HG02870 (cell line): ENCODE data around the gene C1orf53.

Experiments used
- ATAC-seq: cut with Tn5 transposase; IDR thresholded peaks from one replicate; pipeline ENCODE4 v1.9.1; 2021; ENCODE audit warnings: mild to moderate bottlenecking, moderate library complexity; ENCODE audit not compliant: unreplicated experiment

Gene C1orf53

DNA sequence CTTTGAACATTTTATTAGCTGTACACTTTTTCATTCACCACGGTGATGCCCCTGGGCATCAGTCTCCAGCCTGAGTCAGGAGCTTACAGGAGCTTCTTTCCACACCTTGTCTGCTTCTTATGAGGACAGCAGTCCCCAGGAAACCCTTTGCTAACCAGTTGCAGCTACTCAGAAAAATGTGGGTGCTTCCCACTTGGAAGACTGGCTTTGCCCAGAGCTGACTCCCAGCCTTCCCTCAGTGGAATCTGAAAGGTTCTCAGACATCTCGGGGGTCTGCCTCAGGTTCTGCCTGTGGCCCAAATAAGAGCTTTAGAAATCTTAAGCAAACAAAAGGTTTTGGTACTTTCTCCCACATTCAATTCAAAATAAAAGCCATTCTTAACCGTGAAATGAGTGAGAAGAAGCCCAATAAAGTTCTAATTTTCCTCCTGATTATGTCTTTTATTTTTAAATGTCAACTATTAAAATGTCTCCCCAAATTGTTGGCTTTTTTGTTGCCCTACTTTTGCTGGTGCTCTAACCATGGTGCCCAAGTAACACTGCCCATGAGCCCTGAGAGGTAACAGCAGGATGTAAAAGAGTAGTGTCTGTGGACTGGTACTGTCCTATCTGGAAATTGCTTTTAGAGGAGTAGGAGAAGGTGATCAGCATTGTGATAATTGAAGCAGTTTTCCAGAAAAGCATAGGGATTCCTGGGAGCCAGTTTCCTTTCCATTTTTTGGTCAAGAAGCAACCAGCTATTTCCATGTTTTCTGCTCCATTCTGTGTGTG is 5.6 kb downstream of the C1orf53 start:
- no peak for ATAC-seq

- ATAC-seq: no peak
These were observed 6.3 kb downstream of the C1orf53 start for GRCh38 chr1:197908716-197909220.

DNA sequence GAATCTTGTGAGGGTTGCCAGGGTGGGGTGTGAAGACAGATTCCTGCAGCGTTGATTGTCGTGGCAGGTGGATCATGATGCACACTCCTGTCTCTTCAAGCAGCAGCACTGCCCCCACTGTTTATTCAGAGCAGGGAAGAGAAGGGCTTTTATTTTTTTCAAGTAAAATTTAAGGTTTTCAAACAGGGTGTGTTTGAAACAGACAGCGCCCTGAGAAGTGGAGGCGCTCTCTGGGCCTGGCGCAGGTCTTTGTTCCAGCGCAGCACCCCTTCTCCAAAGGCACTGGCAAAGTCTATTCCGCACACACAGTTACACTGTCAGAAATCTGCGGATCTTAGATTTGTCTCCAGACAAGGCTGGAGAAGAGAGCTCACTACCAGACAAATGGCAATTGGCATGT is 7.0 kb downstream of the C1orf53 start:
- ATAC-seq: no peak

GRCh38 chr1:197910120-197910991 is 7.9 kb downstream of the C1orf53 start:
- ATAC-seq: no peak

DNA sequence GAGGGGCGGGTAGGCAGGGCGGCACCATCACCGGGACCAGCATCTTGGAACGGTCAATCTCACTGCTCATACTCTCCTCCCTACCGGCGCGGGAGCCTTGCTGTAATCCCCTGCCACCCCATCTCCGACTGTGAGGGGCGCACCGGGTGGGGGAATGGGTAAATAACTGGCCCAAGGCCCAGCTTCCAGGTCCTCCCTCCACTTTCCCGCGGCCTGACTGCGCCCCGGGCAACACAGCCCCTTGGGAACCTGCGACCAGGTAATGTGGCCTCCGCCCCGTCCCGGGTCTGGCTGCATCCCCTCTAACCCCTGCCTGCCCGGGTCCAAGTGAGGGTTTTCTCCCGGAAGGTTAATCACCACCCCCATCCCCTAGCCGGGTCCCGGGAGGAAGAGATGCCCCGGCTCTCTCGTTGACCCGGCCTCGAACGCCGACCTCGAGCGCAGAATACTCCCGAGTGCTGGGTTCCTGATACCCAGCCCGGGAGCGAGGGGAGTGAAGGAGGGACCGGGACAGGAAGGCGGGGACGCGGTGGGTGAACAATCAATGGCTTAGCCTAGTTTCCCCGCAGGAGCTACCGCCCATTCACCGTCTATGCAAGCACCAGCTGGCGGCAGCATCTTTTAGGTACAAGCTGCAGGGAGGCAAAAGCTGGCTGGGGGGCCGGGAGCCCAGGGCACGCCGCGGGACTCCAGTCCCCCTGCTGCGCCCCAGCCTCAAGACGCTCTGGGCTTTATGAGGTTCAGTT is 8.9 kb downstream of the C1orf53 start:
- no peak for ATAC-seq

DNA sequence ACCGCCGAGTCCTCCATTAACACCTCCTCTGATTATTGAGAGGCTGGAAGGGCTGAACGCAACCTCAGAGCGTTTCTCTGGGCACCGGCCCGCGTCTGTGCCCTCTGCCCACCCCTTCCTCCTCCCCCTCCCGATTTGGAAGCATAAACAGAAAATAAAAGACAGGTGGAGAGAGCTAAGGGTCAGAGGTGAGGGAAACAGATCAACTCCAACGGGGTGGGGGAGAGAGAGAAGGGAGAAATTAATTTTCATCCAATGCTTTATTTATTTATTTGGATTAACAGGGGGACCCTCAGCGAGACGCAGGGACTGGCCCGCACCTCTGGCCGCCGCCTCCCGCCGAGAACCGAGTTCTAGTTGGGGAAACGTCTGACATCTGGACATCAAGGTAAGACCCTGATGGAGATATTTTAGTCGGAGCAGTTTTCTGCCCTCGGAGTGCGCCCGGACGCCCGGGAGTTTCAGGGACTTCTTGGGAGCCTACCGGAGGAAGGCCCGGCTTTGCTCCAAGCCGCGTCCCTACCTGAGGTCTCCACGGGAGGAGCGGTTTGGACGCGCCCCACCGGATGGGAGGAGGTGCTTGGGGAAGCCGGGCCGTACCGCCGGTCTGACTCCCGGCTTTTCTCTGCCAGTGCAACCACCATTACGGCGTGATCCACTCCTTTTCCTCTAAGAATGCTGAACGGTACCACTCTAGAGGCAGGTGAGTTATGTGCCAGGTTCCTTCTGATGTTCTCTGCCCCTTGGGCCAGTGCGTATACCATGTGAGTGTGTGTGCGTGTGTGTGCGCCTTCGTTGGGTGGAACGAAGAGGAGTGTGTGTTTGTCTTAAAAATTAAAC is 9.6 kb downstream of the C1orf53 start:
- no peak for ATAC-seq

GRCh38 chr1:197912739-197913494 is 10.5 kb downstream of the C1orf53 start:
- no peak for ATAC-seq

- ATAC-seq: no peak
These were observed 11.3 kb downstream of the C1orf53 start for GRCh38 chr1:197913495-197914276.

DNA sequence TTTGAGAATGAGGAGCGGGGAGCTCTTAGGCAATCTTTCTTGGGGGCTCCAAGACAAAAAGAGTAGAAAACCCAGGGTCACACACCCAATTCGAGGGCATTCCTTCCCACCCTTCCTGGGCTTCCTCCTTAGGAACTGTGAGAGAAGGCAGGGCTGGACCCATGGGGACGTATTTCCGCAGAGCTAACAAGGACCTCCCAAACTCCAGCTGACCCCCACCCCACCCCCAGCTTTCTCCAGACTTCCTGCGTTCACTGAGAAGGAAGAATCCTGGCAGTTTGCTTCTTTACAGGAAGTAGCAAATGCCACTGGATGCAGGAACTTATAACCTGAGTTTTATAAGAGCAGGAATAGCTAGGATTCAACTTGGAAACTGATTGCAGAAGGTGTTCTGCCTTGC is 12.1 kb downstream of the C1orf53 start:
- ATAC-seq: no peak

GRCh38 chr1:197915260-197915861 is 12.9 kb downstream of the C1orf53 start:
- ATAC-seq: no peak

DNA sequence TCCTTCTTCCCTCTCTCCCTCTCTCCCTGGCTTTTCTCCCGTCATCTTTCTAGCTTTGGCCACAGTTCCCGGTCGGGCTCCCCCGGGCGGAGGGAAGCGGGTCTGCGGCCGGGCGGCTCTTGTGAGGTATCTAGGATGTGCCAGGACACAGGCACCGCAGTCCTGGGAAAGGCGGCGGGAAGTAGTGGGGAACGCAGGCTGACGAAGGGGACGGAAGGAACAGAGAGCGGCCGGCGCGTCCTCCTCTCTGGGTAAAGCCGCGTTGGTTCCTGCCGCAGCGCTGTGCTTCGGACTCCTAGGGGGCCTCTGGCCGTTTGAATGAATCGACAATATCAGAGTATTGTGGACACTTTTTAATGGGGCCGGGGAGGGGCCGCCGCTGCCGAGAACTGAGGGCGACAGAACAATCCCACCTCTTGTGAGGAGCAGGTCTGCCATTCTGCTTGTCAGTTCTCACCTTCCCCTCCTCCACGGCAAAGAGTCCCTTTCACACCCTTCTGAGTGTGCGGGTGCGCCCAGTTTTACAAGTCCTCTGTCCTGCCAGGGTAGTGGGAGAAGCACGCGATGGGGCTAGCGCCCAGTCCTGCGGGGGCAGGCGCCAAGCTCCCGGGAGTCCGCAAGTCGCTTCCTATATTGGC is 13.6 kb downstream of the C1orf53 start:
- ATAC-seq: no peak

DNA sequence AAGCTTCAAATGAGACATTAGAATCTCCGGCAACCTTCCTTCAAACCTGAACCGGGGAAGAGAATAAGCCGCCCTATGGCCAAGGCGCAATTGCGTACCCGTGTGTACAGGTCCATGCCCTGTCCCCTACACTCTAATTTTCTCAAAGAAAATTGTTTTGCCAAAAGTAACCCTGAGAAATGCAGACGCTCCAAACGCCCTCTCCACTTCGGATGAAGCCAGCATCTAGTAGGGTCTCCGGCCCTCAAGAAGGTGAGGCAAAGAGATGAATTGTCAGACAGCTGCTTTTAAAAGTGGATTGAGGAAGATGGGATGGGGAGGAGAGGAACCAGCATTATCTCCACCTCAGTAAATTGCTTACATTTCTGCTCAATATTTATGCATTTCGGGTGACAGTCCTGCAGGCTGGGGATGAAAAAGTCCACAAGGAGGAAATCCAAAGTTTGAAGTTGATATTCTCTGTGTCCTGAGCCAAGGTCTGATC is 14.1 kb downstream of the C1orf53 start:
- no peak for ATAC-seq

GRCh38 chr1:197917805-197918651 is 15.6 kb downstream of the C1orf53 start:
- no peak for ATAC-seq

DNA sequence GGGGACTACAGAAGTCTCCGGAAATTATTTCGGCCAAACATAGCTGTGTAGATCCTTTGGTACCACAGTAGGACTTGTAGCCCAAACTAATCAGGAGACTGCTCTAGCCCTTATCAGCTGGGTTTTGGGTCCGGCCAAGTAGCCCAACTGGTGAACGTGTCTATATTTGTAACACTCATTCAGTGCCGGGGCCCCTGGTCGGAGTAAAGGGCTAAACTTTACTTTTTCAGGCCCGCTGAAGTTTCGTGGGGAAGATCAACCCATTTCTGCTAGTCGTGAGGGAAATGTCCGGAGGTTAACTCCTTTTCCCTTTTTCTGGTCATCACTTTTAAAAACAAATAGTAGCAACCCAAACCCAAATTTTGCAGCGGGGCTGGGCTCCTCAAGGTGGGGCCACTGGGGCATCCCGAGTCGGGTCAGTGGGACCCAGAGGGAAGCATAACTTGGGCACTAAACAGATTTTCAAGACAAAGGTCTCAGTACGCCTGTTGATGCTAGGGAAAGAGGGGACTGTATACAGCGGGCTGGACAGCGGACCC is 16.4 kb downstream of the C1orf53 start:
- ATAC-seq: no peak

DNA sequence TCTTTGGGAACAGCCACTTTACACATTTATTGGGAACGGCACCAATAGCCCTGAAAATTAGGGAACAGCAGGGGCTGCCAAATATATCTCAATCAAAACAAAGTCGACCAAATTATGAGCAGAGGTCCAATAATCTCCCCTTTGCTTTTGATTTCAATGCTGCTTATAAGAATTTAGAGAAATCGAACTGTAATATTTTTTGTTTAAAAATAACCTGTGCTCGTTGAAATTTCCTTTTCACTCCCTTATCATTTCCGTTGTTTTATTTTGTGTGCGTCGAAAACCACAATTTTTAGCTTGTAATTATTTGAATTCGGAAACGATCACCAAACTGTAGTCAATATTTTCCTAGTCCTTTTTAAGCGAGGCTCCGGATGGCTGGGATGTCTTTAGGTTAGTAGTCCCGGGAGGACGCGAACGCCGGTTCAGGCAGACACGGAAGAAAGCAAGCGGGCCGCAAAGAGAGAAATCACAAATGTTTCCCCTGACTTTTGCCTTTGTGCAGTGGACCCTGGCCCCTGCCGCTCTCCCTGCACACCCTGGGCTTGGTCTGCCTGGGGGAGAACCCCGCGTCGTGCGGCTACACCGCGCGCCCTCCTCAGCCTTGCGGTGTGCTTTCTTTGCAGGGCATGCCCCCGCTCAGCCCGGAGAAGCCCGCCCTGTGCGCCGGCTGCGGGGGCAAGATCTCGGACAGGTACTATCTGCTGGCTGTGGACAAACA is 17.1 kb downstream of the C1orf53 start:
- ATAC-seq: no peak

- ATAC-seq: no peak
These were observed 17.6 kb downstream of the C1orf53 start for GRCh38 chr1:197920067-197920396.
